Stimulated activated effector memory CD8-positive, alpha-beta T cell treated with anti-CD3 and anti-CD28 coated beads, Interleukin-12 subunit alpha, Interleukin-12 subunit beta, amount 100 ng/mL, for 72 hours (primary cell): ENCODE results near the gene SLC35F4.

Source experiments
- ATAC-seq: fragments of 150-1000 bp; cut with Tn5 transposase; 2 replicates; pipeline ENCODE4 v1.10.0; 2021
- DNase-seq, 2 donors: peaks; one replicate each; pipeline ENCODE4 v3.0.0; 2021 to 2022; ENCODE audit warnings: low spot score in 2 of 2
- H3K27ac Mint-ChIP-seq: one replicate; pipeline ENCODE4 v1.8.0; 2022; ENCODE audit warnings: mild to moderate bottlenecking, mixed read lengths
- H3K36me3 Mint-ChIP-seq: one replicate; pipeline ENCODE4 v1.8.0; 2022; ENCODE audit warnings: mild to moderate bottlenecking, mixed read lengths
- H3K4me1 Mint-ChIP-seq: one replicate; pipeline ENCODE4 v1.8.0; 2022; ENCODE audit warnings: mixed read lengths
- H3K4me3 Mint-ChIP-seq: one replicate; pipeline ENCODE4 v1.8.0; 2022; ENCODE audit warnings: mild to moderate bottlenecking, mixed read lengths
- H3K9me3 Mint-ChIP-seq: one replicate; pipeline ENCODE4 v1.8.0; 2022; ENCODE audit warnings: mixed read lengths

SLC35F4 gene

GRCh38 chr14:57865403-57866198, at the start of gene SLC35F4:
Gene SLC35F4, minus strand, starts transcription at chr14:57866092.
- no peak within 1 kb of the TSS for H3K27ac Mint-ChIP-seq
- no peaks in the 10 kb centered on the region for H3K36me3 Mint-ChIP-seq
- ATAC-seq, result no peak
- H3K4me1 Mint-ChIP-seq, result no peaks in the 10 kb centered on the region
- DNase-seq, result no peak
- no peak within 1 kb of the TSS for H3K4me3 Mint-ChIP-seq
- H3K9me3 Mint-ChIP-seq, result no peaks in the 10 kb centered on the region

- ATAC-seq, result no peak
- H3K27ac Mint-ChIP-seq, result no peak overlapping the region
- H3K36me3 Mint-ChIP-seq, result no peaks in the 10 kb centered on the region
- H3K4me3 Mint-ChIP-seq, result no peak overlapping the region
- no peaks in the 10 kb centered on the region for H3K4me1 Mint-ChIP-seq
- peaks cover 3% of the 10 kb centered on the region for H3K9me3 Mint-ChIP-seq
- no peak for DNase-seq
Measured at GRCh38 chr14:57909626-57910025, 43.7 kb upstream of the SLC35F4 start.

- Mint-ChIP-seq H3K27ac (no peak overlapping the region), H3K36me3 (no peaks in the 10 kb centered on the region), H3K4me1 (no peaks in the 10 kb centered on the region), H3K4me3 (no peak overlapping the region), H3K9me3 (no peaks in the 10 kb centered on the region)
- DNase-seq, result no peak
- ATAC-seq, result no peak
Measured at GRCh38 chr14:57903954-57904353, 38.1 kb upstream of the SLC35F4 start.

GRCh38 chr14:57898837-57899572, 33.1 kb upstream of the SLC35F4 start:
- DNase-seq, result no peak
- Mint-ChIP-seq H3K4me3 (no peak overlapping the region), H3K27ac (no peak overlapping the region), H3K4me1 (no peaks in the 10 kb centered on the region), H3K36me3 (no peaks in the 10 kb centered on the region), H3K9me3 (peaks cover 4% of the 10 kb centered on the region)
- no peak for ATAC-seq

GRCh38 chr14:57897144-57897748, 31.4 kb upstream of the SLC35F4 start:
- Mint-ChIP-seq H3K4me3 (no peak overlapping the region), H3K27ac (no peak overlapping the region), H3K4me1 (no peaks in the 10 kb centered on the region), H3K36me3 (no peaks in the 10 kb centered on the region), H3K9me3 (peaks cover 4% of the 10 kb centered on the region)
- ATAC-seq, result no peak
- DNase-seq, result no peak

- Mint-ChIP-seq H3K27ac (no peak overlapping the region), H3K4me1 (no peaks in the 10 kb centered on the region), H3K4me3 (no peak overlapping the region), H3K9me3 (no peaks in the 10 kb centered on the region), H3K36me3 (no peaks in the 10 kb centered on the region)
- DNase-seq, result no peak
- ATAC-seq, result no peak
Measured at GRCh38 chr14:57889245-57889644, 23.4 kb upstream of the SLC35F4 start.

- no peak overlapping the region for H3K27ac Mint-ChIP-seq
- peaks cover 3% of the 10 kb centered on the region for H3K9me3 Mint-ChIP-seq
- no peak for DNase-seq
- no peak overlapping the region for H3K4me3 Mint-ChIP-seq
- ATAC-seq, result no peak
- no peaks in the 10 kb centered on the region for H3K4me1 Mint-ChIP-seq
- H3K36me3 Mint-ChIP-seq, result no peaks in the 10 kb centered on the region
Measured at GRCh38 chr14:57884175-57884574, 18.3 kb upstream of the SLC35F4 start.

- Mint-ChIP-seq H3K36me3 (no peaks in the 10 kb centered on the region), H3K4me1 (no peaks in the 10 kb centered on the region), H3K9me3 (peaks cover 6% of the 10 kb centered on the region), H3K27ac (no peak overlapping the region), H3K4me3 (no peak overlapping the region)
- ATAC-seq, result no peak
- DNase-seq, result no peak
Measured at GRCh38 chr14:57883061-57883460, 17.2 kb upstream of the SLC35F4 start.

GRCh38 chr14:57879516-57879915, 13.6 kb upstream of the SLC35F4 start:
- H3K9me3 Mint-ChIP-seq, result peaks cover 12% of the 10 kb centered on the region
- H3K27ac Mint-ChIP-seq, result no peak overlapping the region
- H3K36me3 Mint-ChIP-seq, result no peaks in the 10 kb centered on the region
- DNase-seq (no peak), ATAC-seq (no peak)
- H3K4me1 Mint-ChIP-seq, result no peaks in the 10 kb centered on the region
- no peak overlapping the region for H3K4me3 Mint-ChIP-seq

GRCh38 chr14:57875985-57876384, 10.1 kb upstream of the SLC35F4 start:
- DNase-seq (no peak), ATAC-seq (no peak)
- H3K4me1 Mint-ChIP-seq, result no peaks in the 10 kb centered on the region
- H3K27ac Mint-ChIP-seq, result no peak overlapping the region
- H3K4me3 Mint-ChIP-seq, result no peak overlapping the region
- H3K36me3 Mint-ChIP-seq, result no peaks in the 10 kb centered on the region
- peaks cover 12% of the 10 kb centered on the region for H3K9me3 Mint-ChIP-seq

GRCh38 chr14:57875296-57875695, 9.4 kb upstream of the SLC35F4 start:
- H3K9me3 Mint-ChIP-seq, result peaks cover 12% of the 10 kb centered on the region
- H3K4me3 Mint-ChIP-seq, result no peak overlapping the region
- H3K4me1 Mint-ChIP-seq, result no peaks in the 10 kb centered on the region
- DNase-seq, result no peak
- ATAC-seq, result no peak
- no peak overlapping the region for H3K27ac Mint-ChIP-seq
- no peaks in the 10 kb centered on the region for H3K36me3 Mint-ChIP-seq

- DNase-seq (no peak), ATAC-seq (peak; percentile 68)
- no peak overlapping the region for H3K27ac Mint-ChIP-seq
- H3K4me3 Mint-ChIP-seq, result no peak overlapping the region
- no peaks in the 10 kb centered on the region for H3K36me3 Mint-ChIP-seq
- H3K9me3 Mint-ChIP-seq, result peaks cover 2% of the 10 kb centered on the region
- H3K4me1 Mint-ChIP-seq, result no peaks in the 10 kb centered on the region
Measured at GRCh38 chr14:57871459-57872080, 5.7 kb upstream of the SLC35F4 start.

GRCh38 chr14:57870686-57871457, 5.0 kb upstream of the SLC35F4 start:
- Mint-ChIP-seq H3K36me3 (no peaks in the 10 kb centered on the region), H3K27ac (no peak overlapping the region), H3K4me1 (no peaks in the 10 kb centered on the region), H3K9me3 (peaks cover 2% of the 10 kb centered on the region), H3K4me3 (no peak overlapping the region)
- DNase-seq, result no peak
- ATAC-seq, result peak; percentile 31

- H3K36me3 Mint-ChIP-seq, result no peaks in the 10 kb centered on the region
- no peak overlapping the region for H3K27ac Mint-ChIP-seq
- no peaks in the 10 kb centered on the region for H3K4me1 Mint-ChIP-seq
- no peak overlapping the region for H3K4me3 Mint-ChIP-seq
- H3K9me3 Mint-ChIP-seq, result no peaks in the 10 kb centered on the region
- DNase-seq, result no peak
- ATAC-seq, result no peak
Measured at GRCh38 chr14:57869617-57870016, 3.7 kb upstream of the SLC35F4 start.

- H3K4me3 Mint-ChIP-seq, result no peak overlapping the region
- no peak for ATAC-seq
- no peaks in the 10 kb centered on the region for H3K9me3 Mint-ChIP-seq
- no peak overlapping the region for H3K27ac Mint-ChIP-seq
- no peaks in the 10 kb centered on the region for H3K4me1 Mint-ChIP-seq
- no peak for DNase-seq
- no peaks in the 10 kb centered on the region for H3K36me3 Mint-ChIP-seq
Measured at GRCh38 chr14:57866199-57866705, 360 bp upstream of the SLC35F4 start.
